Lower leg skin (tissue), 3 donors: ENCODE measurements around the gene ERC2.

Experiments
- POLR2A ChIP-seq, 2 donors: fragments of 450-650 bp; IDR thresholded peaks; one replicate each; pipeline ENCODE4 v1.6.1; 2016 to 2017; ENCODE audit warnings: antibody characterized with exemption in 2 of 2, mild to moderate bottlenecking in 1 of 2, moderate library complexity in 1 of 2
- TF ChIP-seq, protein P1 (sequence below), 3 donors: fragments of 450-650 bp; IDR thresholded peaks; one replicate each; pipeline ENCODE4 v1.5.1; 2016; ENCODE audit warnings: antibody characterized with exemption in 3 of 3, mild to moderate bottlenecking in 3 of 3, moderate library complexity in 2 of 3

DNA sequence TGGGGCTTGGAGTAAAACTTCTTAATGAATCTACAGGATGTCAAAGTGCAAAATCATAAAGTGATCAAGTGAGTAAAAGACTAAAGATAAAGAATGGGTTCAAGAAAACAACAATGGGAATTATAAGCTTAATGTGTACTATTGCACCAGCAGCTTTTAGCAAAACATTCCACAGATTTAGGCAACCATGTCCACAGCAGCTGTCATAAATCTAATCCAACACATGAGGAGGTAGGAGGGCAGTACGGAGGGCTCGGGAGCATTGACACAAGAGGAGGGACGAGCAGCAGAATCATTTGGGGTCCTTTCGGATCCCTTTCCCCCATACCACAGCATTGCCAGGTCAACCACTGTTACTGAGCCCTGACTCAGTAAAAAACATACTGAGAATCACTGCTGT, 516.9 kb downstream of the ERC2 start:
- TF ChIP-seq, protein P1, sequence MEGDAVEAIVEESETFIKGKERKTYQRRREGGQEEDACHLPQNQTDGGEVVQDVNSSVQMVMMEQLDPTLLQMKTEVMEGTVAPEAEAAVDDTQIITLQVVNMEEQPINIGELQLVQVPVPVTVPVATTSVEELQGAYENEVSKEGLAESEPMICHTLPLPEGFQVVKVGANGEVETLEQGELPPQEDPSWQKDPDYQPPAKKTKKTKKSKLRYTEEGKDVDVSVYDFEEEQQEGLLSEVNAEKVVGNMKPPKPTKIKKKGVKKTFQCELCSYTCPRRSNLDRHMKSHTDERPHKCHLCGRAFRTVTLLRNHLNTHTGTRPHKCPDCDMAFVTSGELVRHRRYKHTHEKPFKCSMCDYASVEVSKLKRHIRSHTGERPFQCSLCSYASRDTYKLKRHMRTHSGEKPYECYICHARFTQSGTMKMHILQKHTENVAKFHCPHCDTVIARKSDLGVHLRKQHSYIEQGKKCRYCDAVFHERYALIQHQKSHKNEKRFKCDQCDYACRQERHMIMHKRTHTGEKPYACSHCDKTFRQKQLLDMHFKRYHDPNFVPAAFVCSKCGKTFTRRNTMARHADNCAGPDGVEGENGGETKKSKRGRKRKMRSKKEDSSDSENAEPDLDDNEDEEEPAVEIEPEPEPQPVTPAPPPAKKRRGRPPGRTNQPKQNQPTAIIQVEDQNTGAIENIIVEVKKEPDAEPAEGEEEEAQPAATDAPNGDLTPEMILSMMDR (IDR thresholded peaks at IDR 0.05) = no peak
- no peak for TF ChIP-seq POLR2A (IDR thresholded peaks at IDR 0.05)
